ENCODE measurements around the gene DIAPH3.

- TF ChIP-seq KDM5A (IDR thresholded peaks at IDR 0.05) (no peak), PBX3 (IDR thresholded peaks at IDR 0.05) (no peak), CTCF (IDR thresholded peaks at IDR 0.05) (no peak), EHMT2 (IDR thresholded peaks at IDR 0.05; ENCODE audit: low read depth) (no peak), NFE2L2 (conservative IDR thresholded peaks at IDR 0.05; ENCODE audit: low read length) (no peak), RNF2 (IDR thresholded peaks at IDR 0.05; ENCODE audit: borderline replicate concordance, low read depth) (no peak), KDM1A (IDR thresholded peaks at IDR 0.05; ENCODE audit: low read depth) (no peak), CBX8 (IDR thresholded peaks at IDR 0.05) (no peak), JUN (IDR thresholded peaks at IDR 0.05) (no peak), POLR2A (IDR thresholded peaks at IDR 0.05; ENCODE audit: low read length) (no peak)
These were observed 295.9 kb downstream of the DIAPH3 start for GRCh38 chr13:59867867-59868266.
